SK-MEL-5 (cell line): ENCODE results near the gene SLC13A2. TPM values are rescaled to one million over a fixed set of nuclear protein-coding genes. Genes with fewer than 3 reads are reported as not detected.
"Not testable (repeated sequence)": the region's sequence is repeated elsewhere in the genome, so short reads cannot be mapped to it uniquely, and the experiment has no call there.

Experiments used
- DNase-seq: peaks from one replicate; pipeline ENCODE4 v3.0.0-alpha.2; 2016; ENCODE audit warnings: low read depth, low spot score
- in situ Hi-C: cut with HindIII; loops from 2 replicates; pipeline ENCODE4 v1.10.0; 2016; ENCODE audit warnings: low sequenced_read_pairs, high pct_unique_total_duplicates, low pct_unique_long_range_greater_than_20kb
- polyA plus RNA-seq, 2 experiments: library from polyadenylated mRNA; depleted of rRNA; stranded (reverse); fragments of >200 nt; gene quantifications; 2 replicates each; pipeline ENCODE4 v1.2.3, GENCODE V29; 2015
- total RNA-seq: library from RNA; depleted of rRNA; stranded (reverse); fragments of >200 nt; shearing (Covaris generic); gene quantifications from 2 replicates; pipeline ENCODE4 v1.2.3, GENCODE V29; 2014; rRNA removed

SLC13A2 gene, protein sequence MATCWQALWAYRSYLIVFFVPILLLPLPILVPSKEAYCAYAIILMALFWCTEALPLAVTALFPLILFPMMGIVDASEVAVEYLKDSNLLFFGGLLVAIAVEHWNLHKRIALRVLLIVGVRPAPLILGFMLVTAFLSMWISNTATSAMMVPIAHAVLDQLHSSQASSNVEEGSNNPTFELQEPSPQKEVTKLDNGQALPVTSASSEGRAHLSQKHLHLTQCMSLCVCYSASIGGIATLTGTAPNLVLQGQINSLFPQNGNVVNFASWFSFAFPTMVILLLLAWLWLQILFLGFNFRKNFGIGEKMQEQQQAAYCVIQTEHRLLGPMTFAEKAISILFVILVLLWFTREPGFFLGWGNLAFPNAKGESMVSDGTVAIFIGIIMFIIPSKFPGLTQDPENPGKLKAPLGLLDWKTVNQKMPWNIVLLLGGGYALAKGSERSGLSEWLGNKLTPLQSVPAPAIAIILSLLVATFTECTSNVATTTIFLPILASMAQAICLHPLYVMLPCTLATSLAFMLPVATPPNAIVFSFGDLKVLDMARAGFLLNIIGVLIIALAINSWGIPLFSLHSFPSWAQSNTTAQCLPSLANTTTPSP
- total RNA-seq: not detected in 2 replicates
- polyA plus RNA-seq (2015; cell fraction: cytosol; rRNA removed): not detected in 2 replicates
- not detected in 2 replicates for polyA plus RNA-seq (2015; cell fraction: nucleus; rRNA removed)

GRCh38 chr17:28473542-28473941 is at the start of gene SLC13A2:
TSS of gene SLC13A2 (plus strand) at chr17:28473644. CDS start at chr17:28473713, 69 bp downstream.
- DNase-seq: no peak
- in situ Hi-C loops: no loop called here

DNA sequence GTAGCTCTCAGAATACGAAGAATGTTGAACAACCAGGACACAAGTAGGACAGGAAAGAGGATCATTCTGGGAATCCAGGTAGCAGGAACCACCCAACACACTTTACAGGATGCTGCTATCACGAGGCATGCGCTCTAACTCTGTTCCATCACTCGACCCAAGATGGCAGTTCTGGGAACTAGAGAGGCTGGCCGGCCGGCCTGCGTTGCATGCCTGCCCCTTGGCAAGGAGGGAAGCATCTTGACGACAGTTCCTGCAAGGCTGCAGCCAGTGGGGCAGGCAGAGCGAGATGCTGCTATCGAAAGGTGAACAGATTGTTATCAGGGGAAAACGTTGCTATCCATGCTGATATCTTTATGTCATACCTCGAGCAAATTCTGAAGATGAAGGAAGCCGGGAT is 48.2 kb upstream of the SLC13A2 start:
- no peak for DNase-seq
- in situ Hi-C loops: no loop called here

GRCh38 chr17:28426081-28426519 is 47.3 kb upstream of the SLC13A2 start:
- DNase-seq: peak; percentile 50
- in situ Hi-C loops: no loop called here

GRCh38 chr17:28427371-28427770 is 46.1 kb upstream of the SLC13A2 start:
- DNase-seq: no peak
- in situ Hi-C loops: no loop called here

GRCh38 chr17:28427982-28428381 is 45.5 kb upstream of the SLC13A2 start:
- DNase-seq, in situ Hi-C loops: not testable (repeated sequence)

GRCh38 chr17:28433721-28434120 is 39.7 kb upstream of the SLC13A2 start:
- no peak for DNase-seq
- in situ Hi-C loops: no loop called here

DNA sequence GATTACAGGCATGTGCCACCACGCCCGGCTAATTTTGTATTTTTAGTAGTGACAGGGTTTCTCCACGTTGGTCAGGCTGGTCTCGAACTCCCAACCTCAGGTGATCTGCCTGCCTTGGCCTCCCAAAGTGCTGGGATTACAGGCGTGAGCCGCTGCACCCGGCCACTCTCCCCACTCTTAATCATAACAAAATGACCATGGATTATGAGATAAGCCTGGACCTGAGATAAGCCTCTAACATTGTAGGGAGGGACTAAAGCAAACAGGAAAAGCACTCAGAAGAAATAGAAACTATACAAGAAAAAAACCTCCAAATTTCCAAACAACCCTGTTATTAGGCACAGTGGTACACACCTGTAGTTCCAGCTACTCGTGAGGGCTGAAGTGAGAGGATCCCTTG is 39.1 kb upstream of the SLC13A2 start:
- in situ Hi-C loops, DNase-seq: not testable (repeated sequence)

GRCh38 chr17:28443901-28444638 is 29.4 kb upstream of the SLC13A2 start:
- DNase-seq: no peak
- in situ Hi-C loops: no loop called here

GRCh38 chr17:28446716-28447395 is 26.6 kb upstream of the SLC13A2 start:
- DNase-seq: no peak
- in situ Hi-C loops: no loop called here

DNA sequence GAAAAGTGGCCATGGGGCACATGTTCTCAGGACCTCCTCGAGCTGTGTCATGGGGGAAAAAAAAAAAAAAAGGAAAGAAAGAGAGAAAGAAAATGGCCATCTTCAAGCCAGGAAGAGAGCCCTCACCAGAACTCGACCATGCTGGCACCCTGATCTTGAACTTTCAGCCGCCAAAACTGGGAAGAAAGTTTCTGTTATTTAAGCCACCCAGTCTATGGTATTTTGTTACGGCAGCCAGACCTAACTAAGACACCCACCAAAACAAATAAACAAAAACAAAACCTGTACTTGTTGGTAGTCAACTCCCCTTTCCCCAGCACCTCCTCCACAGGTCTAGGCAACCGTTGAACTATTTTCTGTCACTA is 26.1 kb upstream of the SLC13A2 start:
- DNase-seq: no peak
- in situ Hi-C loops: no loop called here

- in situ Hi-C loops: no loop called here
- DNase-seq: no peak
Observed at GRCh38 chr17:28449859-28450258, 23.6 kb upstream of the SLC13A2 start.

DNA sequence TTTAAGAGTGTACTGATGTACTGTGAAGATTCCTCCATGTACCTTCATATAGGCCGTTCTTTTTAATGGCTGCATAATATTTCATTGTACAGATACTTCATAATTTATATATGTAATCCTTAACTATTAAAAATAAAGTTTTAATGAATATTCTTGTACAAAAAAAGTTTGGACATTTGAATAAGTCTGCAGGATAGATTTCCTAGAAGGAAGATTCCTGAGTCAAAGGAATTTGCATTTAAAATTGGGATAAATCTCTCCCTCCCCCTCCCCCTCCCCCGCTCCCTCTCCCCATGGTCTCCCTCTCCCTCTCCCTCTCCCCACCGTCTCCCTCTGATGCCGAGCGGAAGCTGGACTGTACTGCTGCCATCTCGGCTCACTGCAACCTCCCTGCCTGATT is 15.6 kb upstream of the SLC13A2 start:
- in situ Hi-C loops: no loop called here
- no peak for DNase-seq

DNA sequence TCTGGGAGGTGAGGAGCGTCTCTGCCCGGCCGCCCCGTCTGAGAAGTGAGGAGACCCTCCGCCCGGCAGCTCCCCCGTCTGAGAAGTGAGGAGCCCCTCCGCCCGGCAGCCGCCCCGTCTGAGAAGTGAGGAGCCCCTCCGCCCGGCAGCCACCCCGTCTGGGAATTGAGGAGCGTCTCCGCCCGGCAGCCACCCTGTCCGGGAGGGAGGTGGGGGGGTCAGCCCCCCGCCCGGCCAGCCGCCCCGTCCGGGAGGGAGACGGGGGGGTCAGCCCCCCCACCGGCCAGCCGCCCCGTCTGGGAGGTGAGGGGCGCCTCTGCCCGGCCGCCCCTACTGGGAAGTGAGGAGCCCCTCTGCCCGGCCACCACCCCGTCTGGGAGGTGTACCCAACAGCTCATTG is 14.6 kb upstream of the SLC13A2 start:
- in situ Hi-C loops, DNase-seq: not testable (repeated sequence)

GRCh38 chr17:28460901-28461300 is 12.5 kb upstream of the SLC13A2 start:
- in situ Hi-C loops: no loop called here
- no peak for DNase-seq

DNA sequence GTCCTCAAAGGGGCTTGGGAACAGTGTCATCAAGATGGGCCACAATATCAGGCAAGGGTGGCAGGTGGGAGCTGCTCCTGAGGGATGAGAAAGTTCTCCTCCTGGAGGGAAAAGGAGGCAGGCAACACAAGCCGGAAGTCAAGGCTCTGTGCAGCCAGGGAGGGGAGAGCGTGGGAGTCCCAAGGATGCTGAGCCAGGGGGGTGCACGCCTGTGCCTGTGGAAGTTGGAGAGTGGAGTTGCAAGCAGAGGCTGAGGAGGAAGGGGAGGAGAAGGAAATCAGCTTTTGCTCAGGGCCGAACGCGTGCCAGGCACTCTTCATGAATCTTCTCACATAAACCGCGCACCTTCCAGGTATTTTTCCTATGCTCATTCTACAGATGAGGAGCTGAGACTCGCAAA is 7.4 kb upstream of the SLC13A2 start:
- no peak for DNase-seq
- in situ Hi-C loops: no loop called here

GRCh38 chr17:28466521-28467048 is 6.9 kb upstream of the SLC13A2 start:
- DNase-seq: no peak
- in situ Hi-C loops: no loop called here

- DNase-seq: no peak
- in situ Hi-C loops: no loop called here
Observed at GRCh38 chr17:28467456-28468025, 5.9 kb upstream of the SLC13A2 start.
